HG02678 (cell line): ENCODE results near the gene HLA-DRB5.
A peak's percentile ranks its signal among the peaks of the same experiment; 100 is the strongest.
"Not testable (repeated sequence)": the region's sequence is repeated elsewhere in the genome, so short reads cannot be mapped to it uniquely, and the experiment has no call there.

Experiments used
- ATAC-seq: cut with Tn5 transposase; IDR thresholded peaks from one replicate; pipeline ENCODE4 v1.9.1; 2021; ENCODE audit warnings: mild to moderate bottlenecking, moderate library complexity; ENCODE audit not compliant: unreplicated experiment

The HLA-DRB5 gene

DNA sequence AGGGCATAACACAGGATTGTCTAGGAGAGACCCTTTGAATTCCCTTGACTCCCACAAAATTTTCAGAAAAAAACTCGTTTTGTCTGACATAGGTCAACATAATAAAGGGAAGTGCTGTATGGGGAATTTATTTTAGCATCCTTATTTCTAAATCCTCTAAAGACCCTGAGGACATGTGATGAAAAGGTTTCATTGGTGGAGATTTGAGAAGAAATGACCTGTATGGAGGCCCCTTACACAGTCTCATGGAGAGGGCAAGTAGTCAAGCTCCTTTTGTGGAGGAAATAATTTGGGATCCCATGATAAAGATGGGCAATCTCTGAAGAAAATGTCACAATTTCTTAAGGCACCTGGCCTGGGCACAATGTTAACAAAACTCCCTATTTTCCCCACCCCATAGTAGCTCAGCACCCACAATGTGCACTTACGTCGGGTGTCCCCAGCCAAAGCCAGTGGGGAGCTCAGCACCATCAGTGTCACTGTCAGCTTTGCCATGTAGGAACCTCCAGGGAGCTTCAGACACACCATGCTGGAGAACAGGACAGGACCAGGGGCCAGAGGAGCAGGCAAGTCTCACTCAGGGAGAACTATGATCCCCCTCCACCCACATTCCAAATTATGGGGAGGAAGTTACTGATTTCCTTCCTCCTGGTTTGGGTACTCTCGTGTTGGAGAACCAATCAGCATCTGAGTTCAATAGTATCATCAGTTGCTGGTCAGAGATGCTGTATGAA is at the start of gene HLA-DRB5:
Gene HLA-DRB5 (minus strand): TSS at position 591 of the 734 bp plus-strand sequence. CDS start 63 bp downstream, at position 528.
- peak; percentile 74 for ATAC-seq

DNA sequence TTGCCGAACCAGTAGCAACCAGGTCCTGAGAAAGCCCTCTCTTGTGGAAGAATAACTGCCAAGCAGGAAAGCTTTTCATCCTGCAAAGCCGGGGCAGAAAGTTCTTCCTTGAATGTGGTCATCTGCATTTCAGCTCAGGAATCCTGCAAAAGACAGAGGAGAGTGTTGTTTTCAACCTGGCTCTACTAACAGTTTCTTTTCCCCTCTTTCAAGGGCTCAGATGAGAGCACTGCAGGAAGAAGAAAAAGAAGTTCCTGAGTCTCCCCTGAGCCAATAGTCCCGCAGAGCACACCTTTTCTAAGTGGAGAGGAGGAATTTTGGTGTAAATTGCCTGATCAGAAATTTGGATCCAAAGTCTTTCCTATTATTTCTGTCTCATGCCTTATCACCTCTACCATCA is 48.9 kb upstream of the HLA-DRB5 start:
- no peak for ATAC-seq

DNA sequence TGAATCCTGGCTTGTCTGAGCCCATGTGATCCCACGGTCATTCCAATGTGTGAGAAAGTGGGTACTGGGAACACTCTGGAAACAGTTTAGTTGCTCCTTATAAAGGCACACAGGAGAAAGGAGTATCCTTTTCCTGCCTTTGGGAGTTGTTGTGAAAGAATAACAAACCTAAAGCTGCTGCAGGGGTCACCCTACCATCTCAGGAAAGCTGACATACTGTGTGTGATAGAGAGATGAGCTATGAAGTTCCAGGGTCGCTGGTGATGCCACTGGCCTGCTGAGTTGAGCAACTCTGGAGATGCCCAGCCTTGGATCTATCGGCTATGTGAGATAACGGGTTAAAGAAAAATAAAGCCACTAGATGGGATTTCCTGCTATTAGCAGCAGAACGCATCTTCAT is 47.4 kb upstream of the HLA-DRB5 start:
- not testable (repeated sequence) for ATAC-seq

- ATAC-seq: no peak
These were observed 46.2 kb upstream of the HLA-DRB5 start for GRCh38 chr6:32576250-32576649.

GRCh38 chr6:32570363-32570905 is 40.3 kb upstream of the HLA-DRB5 start:
- no peak for ATAC-seq

GRCh38 chr6:32568561-32568960 is 38.5 kb upstream of the HLA-DRB5 start:
- no peak for ATAC-seq

- no peak for ATAC-seq
These were observed 36.9 kb upstream of the HLA-DRB5 start for GRCh38 chr6:32566957-32567356.

GRCh38 chr6:32565511-32565910 is 35.4 kb upstream of the HLA-DRB5 start:
- ATAC-seq: no peak

DNA sequence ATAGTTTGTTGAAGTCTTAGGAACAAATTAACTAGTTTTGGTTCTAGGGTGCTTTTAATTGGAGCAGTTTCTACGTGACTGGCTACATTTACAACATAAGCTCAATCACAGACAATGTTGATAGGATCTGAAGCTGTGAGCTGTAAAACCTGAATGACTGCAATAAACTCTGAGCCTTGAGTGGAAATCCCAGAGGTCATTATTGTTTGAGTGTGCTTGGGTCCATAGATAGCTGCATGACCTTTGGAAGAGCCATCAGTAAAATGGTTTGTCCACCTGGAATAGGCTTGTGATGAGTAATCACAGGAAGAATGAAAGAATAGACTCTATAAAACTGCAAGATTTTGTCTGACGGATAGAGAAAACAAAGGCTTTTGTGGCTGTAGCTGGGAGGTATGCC is 32.9 kb upstream of the HLA-DRB5 start:
- no peak for ATAC-seq

- ATAC-seq: no peak
These were observed 29.7 kb upstream of the HLA-DRB5 start for GRCh38 chr6:32559747-32560146.

- ATAC-seq: peak; percentile 53
These were observed 28.5 kb upstream of the HLA-DRB5 start for GRCh38 chr6:32558426-32559057.

DNA sequence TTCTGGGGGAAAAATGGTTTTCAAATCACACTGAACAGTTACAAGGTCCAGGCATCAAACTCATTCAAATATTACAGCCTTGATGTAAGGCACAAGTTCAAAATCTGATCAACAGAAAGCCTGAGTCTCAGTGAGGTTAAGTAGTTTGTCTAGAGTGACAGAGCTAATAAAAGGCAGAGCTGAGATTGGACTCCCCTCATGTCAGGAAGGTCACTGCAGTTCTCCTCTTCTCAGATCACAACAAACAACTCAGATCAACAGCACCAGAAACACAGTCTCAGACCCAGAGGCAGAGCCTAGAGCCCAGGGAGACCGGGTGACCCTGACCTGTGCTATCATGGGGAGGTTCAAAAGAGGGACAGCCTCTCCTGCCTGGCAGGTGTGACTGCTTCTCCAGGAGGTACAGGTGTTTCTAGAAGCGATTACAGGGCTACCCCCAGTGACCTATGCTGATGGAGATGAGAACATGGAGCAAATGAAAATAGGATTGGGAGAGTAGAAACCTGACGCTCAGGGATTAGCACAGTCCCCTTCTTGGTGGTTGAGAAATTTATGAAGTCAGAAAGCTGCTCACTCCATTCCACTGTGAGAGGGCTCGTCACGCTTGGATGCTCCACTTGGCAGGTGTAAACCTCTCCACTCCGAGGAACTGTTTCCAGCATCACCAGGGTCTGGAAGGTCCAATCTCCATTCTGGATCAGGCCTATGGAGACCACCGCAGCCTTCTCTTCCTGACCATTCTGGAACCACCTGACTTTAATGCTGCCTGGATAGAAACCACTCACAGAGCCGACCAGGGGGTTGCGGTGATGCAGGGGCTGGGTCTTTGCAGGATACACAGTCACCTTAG is 24.3 kb upstream of the HLA-DRB5 start:
- ATAC-seq: no peak

DNA sequence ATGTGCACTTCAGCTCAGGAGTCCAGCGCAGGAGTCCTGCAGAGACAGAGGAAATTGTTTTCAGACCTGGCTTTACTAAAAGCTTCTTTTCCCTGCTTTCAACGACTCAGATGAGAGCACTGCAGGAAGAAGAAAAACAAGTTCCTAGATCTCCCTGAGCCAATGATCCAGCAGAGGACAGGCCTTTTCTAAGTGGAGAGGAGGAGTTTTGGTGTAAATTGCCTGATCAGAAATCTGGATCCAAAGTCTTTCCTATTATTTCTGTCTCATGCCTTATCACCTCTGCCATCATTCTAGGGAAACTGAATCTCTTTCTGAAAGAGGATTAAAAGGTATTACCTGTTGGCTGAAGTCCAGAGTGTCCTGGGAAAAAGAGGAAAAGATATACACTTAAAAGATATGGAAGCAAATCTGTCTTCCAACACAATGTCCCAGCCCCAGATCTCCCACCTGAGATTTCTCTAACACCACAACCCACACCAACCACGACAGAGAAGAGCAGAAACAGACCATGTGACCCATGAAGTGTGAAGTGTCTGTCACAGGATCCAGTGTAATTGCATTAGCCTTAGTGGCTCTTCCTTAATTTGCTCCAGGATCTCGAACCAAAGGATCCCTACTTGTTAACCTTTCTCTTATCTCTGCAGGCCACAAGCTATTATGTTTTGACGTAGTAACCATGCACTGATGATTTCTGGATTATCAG is 23.1 kb upstream of the HLA-DRB5 start:
- no peak for ATAC-seq

DNA sequence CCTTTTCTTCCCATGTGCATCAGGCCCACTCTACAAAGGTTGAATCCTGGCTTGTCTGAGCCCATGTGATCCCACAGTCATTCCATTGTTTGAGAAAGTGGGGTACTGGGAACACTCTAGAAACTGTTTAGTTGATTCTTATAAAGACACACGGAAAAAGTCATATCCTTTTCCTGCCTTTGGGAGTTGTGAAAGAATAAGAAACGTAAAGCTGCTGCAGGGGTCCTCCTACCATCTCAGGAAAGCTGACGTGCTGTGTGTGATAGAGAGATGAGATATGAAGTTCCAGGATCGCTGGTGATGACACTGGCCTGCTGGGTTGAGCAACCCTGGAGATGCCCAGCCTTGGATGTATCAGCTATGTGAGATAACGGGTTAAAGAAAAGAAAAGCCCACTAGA is 21.3 kb upstream of the HLA-DRB5 start:
- no peak for ATAC-seq

DNA sequence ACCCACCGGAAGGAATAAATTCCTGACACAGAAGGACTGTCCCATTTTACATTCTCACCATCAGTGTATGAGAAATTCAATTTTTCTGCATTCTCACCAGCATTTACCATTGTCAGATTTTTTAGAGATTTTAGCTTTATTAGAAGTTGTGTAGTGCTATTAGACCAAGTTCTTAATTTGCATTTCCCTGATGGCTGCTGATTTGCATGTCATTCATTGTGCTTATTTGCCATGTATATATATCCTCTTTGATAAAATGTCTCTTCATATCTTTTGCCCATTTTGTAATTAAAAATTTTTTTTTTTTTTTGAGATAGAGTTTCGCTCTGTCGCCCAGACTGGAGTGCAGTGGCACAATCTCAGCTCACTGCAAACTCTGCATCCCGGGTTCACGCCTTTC is 9.8 kb upstream of the HLA-DRB5 start:
- ATAC-seq: no peak

GRCh38 chr6:32530431-32530793 is 325 bp upstream of the HLA-DRB5 start:
- ATAC-seq: peak; percentile 24

- no peak for ATAC-seq
These were observed 7.6 kb downstream of the HLA-DRB5 start for GRCh38 chr6:32522302-32523047.

DNA sequence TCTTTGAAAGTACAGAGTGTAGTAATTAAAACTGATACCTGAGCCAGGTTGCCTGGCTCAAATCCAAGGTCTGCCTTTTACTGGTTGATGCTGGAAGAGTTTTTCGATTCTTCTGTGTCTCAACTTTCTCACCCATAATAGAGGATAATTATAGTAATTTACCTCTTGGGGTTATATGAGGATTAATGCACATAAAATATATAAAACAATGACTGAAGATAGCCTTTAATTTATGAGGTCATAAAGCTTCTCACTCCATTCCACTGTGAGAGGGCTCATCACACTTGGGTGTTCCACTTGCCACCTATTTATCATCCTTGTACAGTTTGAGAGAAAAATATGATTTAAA is 10.2 kb downstream of the HLA-DRB5 start:
- ATAC-seq: no peak

DNA sequence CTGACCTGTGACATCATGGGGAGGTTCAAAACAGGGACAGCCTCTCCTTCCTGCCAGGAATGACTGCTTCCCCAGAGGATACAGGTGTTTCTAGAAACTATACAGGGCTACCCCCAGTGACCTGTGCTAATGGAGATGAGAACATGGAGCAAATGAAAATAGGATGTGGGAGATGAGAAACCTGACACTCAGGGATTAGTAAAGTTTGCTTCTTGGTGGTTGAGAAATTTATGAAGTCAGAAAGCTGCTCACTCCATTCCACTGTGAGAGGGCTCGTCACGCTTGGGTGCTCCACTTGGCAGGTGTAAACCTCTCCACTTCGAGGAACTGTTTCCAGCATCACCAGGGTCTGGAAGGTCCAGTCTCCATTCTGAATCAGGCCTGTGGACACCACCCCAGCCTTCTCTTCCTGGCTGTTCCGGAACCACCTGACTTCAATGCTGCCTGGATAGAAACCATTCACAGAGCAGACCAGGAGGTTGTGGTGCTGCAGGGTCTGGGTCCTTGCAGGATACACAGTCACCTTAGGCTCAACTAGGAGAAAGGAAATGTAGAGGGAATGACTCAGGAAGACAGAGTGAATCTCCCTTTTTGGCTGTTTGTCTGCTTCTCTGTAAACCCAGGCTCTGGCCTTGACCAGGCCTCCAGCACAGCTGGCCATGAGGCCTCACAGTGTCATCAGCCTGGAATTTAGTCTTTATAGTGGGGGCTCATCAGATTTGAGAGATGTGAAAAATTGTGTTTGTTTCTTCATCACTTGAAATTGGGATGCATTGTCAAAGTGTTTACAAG is 10.8 kb downstream of the HLA-DRB5 start:
- no peak for ATAC-seq
